GM18909 (cell line): ENCODE results near the gene SLC35B2.

Experiments used
- ATAC-seq: cut with Tn5 transposase; IDR thresholded peaks from one replicate; pipeline ENCODE4 v1.9.1; 2021; ENCODE audit warnings: mild to moderate bottlenecking; ENCODE audit not compliant: unreplicated experiment, poor library complexity

Gene SLC35B2

DNA sequence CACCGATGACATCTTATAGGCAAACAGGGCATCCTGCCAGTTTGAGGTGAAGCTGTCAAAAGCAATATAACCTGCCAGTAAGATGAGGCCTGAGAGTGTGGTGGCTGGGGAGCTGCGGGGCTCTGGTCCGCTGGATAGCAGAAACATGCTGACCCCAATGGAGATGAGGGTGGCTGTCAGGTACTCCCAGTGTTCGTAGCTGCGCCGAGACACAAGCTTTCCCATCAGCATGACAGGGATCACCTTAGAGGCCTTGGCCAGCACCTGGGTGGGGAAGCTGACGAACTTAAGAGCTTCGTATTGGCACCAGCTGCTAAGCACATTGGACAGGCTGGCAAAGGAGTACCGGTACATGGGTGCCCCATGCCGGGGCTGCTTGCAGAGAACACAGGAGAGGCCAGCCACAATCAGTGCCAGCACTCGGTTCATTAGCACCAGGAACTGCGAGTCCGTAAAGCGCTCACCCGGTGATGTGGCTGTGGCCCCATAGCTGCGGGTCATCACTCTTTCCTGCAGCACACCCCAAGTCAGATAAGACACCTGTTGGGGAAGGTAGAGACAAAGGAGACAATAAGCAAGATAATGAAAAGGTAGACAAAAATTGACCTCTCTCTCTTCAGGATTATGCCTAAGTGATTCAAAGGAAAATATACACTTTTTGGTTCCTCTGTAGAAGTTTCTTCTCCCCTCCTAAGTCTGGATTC lies 2.1 kb downstream of the SLC35B2 start:
- ATAC-seq: no peak

DNA sequence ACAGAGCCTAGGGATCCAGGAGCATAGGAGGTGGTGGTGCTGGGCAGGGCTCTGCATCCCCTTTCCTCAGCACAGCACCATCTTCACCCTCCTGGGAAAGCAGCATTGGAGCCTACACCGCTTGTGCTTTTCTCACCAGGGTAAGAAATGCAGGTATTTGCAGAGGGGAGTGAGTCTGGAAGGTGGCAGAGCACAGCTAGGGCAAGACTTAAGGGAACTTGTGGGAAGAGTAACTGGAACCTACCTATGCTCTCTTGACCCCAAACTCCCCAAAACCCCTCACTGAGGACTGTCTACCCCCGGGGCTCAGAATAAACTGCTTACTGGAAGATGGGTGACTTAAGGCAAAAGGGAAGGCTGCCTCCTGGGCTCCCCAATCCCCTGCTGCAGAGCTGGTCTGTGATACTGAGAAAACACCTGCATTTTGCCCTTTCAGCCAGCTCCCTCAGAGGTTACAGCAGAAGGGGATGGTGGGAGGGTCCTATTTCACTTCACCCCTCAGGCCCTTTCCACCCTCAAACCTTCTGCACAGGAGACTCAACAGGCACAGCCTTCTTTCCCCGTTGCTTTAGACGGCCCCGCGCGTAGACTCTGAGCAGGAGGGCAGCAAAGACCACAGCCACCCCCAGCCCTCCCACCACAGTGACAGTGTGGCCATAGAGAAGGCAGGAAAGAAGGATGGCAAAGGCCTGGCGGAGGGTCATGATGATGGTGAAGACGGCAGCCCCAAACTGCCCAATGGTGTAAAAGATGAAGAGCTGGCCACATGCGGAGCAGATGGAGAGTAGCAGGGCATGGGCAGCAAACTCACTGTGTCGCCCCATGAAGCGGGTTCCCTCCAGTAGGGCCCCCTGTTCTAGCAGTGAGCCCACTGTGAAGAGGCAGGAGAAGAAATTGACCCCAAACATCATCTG lies 2.9 kb downstream of the SLC35B2 start:
- ATAC-seq: no peak

DNA sequence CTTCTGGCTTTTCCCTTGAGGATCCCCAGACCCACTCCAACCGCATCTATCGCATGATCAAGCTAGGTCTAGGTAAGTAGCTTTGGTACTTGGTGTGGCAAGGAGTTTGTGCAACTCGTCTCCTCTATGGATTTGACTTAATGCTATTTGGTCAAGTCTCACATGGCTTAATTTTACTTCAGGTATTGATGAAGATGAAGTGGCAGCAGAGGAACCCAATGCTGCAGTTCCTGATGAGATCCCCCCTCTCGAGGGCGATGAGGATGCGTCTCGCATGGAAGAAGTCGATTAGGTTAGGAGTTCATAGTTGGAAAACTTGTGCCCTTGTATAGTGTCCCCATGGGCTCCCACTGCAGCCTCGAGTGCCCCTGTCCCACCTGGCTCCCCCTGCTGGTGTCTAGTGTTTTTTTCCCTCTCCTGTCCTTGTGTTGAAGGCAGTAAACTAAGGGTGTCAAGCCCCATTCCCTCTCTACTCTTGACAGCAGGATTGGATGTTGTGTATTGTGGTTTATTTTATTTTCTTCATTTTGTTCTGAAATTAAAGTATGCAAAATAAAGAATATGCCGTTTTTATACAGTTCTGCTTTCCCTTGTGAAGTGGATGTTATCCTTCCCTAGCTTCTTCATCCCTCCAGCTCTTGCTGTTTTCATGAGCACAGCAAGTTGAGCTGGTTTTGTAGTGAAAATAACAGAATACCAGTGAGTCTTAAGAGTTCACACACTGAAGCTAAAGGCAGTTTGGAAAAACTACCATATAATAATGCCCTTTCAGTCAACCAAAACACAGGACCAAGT lies 3.8 kb downstream of the SLC35B2 start:
- ATAC-seq: no peak

DNA sequence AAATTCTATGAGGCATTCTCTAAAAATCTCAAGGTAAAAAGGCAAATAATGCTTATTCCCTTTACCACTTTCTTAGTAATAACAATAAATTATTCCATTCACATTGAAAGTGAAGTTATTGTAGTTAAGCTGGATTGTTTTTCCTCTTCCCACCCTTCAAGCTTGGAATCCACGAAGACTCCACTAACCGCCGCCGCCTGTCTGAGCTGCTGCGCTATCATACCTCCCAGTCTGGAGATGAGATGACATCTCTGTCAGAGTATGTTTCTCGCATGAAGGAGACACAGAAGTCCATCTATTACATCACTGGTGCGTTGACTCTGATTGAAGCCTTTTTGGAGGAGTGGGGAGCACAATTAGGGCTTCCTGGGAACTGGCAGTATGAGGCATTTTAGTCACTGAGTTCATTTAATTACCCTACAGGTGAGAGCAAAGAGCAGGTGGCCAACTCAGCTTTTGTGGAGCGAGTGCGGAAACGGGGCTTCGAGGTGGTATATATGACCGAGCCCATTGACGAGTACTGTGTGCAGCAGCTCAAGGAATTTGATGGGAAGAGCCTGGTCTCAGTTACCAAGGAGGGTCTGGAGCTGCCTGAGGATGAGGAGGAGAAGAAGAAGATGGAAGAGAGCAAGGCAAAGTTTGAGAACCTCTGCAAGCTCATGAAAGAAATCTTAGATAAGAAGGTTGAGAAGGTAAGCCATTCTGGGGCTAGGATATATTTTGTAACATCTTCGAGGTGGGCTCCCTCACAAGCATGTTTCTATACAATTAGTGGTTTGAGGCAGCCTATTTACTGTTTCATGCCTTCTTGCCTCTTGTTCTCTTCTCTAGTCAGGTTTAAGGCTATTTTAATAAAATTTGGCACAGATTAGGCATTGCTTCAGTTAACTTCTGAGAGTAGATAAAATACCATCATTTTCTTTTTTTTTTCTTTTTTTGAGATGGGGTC lies 5.5 kb downstream of the SLC35B2 start:
- no peak for ATAC-seq

DNA sequence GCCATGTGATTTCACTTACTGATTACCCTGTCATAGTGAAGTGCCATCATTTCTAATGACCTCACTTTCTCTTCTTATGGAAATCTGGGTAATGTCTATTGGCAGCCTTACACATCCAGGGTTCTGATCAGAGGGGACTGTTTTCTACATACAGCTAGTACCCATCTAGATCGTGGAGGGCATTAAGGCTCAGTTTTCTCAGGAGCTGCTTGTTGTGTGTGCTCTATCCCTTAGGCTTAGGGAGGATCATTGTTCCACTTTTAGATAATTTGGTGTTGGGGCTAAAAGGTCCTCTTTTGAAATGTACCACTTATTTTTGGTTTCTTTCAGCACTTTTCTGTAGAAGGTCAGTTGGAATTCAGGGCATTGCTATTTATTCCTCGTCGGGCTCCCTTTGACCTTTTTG lies 6.6 kb downstream of the SLC35B2 start:
- no peak for ATAC-seq

DNA sequence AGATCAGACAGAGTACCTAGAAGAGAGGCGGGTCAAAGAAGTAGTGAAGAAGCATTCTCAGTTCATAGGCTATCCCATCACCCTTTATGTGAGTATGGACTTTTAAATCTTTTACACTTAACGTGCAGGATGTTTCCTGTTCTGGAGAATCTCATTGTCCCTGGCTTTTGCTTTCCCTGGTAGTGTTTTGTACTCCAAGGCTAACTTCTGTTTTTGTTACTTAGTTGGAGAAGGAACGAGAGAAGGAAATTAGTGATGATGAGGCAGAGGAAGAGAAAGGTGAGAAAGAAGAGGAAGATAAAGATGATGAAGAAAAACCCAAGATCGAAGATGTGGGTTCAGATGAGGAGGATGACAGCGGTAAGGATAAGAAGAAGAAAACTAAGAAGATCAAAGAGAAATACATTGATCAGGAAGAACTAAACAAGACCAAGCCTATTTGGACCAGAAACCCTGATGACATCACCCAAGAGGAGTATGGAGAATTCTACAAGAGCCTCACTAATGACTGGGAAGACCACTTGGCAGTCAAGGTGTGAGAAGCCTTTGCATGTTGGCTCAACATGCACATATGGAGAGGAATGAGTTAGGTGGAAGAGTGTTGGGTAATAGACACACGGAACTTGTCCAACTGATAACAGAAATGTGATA lies 7.1 kb downstream of the SLC35B2 start:
- no peak for ATAC-seq

DNA sequence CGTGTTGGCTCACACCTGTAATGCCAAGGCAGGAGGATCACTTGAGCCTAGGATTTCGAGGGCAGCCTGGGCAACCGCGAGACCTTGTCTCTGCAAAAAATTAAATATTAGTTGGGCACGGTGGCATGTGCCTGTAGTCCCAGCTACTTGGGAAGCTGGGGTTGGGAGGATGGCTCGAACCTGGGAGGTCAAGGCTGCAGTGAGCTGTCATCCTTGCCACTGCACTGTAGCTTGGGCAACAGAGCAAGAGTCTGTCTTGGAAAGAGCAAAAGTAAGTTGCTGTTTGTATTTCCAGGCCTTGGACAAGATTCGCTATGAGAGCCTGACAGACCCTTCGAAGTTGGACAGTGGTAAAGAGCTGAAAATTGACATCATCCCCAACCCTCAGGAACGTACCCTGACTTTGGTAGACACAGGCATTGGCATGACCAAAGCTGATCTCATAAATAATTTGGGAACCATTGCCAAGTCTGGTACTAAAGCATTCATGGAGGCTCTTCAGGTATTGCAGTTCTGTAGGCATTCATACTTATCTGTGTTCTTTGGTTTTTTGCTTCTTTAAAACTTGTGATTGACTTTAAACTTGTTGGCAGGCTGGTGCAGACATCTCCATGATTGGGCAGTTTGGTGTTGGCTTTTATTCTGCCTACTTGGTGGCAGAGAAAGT lies 8.1 kb downstream of the SLC35B2 start:
- ATAC-seq: no peak

DNA sequence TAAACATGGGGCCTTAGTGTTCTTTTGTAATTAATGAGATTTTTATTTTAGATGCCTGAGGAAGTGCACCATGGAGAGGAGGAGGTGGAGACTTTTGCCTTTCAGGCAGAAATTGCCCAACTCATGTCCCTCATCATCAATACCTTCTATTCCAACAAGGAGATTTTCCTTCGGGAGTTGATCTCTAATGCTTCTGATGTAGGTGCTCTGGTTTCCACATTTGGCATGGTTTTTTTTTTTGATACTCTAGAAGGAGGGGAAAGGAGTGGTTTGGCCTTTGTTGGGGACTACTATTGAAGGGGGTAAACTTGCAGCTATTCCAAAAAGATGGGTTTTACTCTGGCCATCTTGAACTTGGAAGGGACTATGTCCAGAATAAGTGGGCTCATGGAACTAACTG lies 8.7 kb downstream of the SLC35B2 start:
- ATAC-seq: no peak

DNA sequence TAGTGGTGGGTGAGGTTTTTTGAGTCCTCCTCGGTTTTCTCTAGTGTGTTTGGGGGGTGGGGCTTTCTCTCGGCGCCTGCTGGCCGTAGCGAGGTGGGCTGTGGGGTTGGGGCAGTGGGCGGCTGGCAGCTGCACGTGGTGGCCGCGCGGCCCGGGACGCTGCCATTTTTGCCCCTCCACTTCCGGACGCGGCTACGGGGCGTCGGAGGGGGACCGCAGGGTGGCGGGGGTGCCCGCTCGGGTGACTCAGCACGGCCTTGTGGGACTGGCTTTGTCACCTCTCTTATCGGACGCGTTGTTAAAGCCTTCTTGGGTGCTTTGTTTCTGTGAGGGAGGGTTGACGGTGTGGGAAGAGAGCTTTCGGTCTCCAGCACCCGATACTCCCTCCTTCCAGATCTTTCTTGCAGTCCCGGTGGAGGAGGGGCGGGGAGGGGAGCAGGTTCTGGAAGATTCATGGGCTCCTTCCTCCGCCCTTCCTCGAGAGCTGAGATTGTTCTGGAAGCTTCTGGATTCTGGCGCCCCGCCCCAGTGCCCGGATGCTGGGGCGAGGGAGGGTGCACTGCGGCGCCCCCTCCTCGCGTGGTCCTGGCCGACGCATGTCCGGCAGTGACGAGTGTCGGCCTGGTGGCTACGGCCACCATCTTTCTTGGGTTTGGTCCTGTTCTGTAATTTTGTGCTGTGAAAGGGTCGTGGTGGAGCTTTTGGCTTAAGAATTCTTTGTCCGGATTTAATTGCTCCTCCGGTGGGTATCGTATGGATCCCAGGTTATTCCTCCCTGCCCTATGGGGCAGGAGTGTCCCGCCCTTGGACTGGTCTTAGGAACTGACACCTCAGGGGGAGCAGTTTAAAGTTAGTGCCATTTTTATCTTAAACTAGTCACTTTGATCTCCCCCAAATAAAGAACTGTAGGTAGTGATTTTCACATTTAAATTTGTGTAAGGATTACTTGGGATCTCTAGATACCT lies 9.7 kb downstream of the SLC35B2 start:
- ATAC-seq: peak; percentile 39

DNA sequence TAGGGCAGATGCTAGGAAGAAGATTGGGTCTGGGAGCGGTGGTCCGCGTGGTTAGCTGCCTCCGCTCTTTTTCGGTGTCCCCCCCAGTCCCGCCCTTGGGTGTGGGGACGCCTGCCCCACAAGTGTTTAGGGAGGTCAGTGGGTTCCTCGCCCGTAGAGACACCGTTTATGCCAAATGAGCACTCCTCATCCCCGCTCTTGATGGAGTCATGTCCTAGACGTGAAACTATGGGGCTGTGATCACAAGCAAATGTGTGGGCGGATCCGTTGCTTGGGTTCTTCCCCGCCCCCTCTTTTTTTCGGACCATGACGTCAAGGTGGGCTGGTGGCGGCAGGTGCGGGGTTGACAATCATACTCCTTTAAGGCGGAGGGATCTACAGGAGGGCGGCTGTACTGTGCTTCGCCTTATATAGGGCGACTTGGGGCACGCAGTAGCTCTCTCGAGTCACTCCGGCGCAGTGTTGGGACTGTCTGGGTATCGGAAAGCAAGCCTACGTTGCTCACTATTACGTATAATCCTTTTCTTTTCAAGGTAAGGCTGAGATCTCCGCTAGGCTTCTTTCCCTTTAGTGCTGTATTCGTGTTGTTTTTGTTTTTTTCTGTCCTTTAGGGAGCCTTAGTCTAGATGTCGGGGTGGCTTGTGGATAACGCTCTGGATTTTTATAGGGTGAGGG lies 10.5 kb downstream of the SLC35B2 start, which contains the start of gene HSP90AB1:
Gene HSP90AB1 (plus strand): TSS at position 439 of the 675 bp plus-strand sequence. CDS start 1,529 bp downstream, outside the sequence.
- peak; percentile 70 for ATAC-seq

DNA sequence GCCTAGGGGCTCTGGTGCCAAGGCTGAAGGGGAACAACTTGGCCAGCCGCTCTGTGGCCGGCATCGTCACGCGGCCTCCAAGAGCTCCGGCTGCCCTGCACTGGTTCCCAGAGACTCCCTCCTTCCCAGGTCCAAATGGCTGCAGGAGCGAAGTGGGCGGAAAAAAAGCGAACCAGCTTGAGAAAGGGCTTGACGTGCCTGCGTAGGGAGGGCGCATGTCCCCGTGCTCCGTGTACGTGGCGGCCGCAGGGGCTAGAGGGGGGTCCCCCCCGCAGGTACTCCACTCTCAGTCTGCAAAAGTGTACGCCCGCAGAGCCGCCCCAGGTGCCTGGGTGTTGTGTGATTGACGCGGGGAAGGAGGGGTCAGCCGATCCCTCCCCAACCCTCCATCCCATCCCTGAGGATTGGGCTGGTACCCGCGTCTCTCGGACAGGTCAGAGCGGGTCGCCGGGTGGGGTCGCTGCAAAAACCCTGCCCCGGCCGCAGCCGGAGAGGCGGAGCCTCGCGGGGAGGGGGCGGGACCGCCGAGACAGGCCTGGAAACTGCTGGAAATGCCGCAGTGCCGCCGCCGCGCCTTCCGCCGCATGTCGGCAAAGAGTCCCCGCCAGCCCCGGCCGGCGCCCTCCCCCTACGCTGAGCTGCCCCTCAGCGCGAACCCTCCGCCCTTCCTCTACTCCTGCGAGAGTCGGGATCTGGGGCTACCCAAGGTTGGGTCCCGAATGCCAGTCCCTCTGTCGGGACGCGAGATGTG lies 11.2 kb downstream of the SLC35B2 start:
- peak; percentile 58 for ATAC-seq

DNA sequence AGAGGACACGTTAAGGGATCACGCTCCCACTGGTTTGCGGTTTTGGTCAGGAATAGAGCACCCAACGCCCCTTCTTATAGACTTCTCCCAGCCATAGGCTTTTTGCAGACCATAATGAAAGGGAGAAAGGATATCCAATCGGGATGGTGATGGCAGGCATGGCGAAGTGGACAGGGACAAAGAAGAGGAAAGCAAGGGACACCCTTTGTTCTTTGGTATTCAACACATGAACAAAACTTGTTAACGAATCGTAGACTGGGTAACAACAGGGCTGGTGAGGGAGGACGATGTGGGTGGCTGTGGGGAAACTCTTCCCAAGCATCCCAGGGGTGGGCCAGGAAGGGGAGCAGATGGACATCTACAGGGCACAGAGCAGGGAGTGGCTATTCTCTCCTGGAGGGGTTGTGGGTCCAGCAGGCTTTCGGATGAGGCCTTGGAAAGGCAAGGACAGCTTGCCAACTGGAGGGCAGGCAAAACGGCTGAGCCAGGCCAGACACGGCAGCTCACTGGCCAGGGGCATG lies 11.9 kb downstream of the SLC35B2 start:
- ATAC-seq: no peak

DNA sequence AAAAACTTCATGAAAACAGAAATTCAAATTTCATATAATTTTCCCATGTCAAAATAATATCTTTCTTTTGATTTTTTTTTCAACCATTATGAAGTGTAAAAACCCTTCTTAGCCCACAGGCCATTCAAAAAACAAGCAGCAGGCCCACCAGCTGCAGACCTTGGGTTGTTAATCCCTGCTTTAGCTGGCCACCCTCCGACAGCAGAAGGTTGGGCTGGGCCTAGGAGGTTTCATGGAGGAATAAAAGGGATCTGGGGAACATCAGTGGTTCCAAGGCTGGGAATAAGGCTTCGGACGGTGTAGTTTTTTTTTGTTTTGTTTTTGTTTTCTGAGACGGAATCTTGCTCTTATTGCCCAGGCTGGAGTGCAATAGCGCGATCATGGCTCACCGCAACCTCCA lies 14.0 kb downstream of the SLC35B2 start:
- no peak for ATAC-seq

DNA sequence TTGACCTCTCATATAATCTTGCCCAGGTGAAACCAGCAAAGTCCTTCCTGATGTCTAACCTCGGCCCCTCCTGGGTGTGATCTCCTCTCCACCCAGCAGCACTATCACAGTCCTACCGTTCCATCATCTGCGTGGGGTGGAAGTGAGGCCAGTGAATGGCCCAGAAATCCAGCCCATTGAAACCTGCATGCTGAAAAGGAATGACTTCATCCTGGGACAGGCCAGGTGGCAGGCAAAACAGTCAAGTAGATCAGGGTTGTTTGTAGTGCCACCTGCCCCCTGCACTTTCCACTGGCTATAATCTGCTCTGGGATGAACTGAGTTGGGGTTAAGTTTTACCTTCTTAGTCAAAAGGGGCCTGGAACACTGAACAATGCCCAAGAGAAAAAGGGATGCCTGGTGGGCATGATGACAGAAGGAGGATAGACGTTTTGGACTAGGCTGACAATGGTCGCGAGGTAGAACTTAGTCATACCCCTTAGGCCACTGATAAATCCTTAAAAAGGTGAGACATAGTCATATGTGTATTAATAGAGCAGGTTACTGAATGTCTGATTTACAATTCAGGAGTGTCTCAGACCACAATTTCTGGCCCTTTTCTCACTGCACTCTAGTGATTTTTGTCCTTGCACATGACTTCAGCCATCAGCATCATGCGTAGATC lies 18.5 kb downstream of the SLC35B2 start:
- no peak for ATAC-seq

DNA sequence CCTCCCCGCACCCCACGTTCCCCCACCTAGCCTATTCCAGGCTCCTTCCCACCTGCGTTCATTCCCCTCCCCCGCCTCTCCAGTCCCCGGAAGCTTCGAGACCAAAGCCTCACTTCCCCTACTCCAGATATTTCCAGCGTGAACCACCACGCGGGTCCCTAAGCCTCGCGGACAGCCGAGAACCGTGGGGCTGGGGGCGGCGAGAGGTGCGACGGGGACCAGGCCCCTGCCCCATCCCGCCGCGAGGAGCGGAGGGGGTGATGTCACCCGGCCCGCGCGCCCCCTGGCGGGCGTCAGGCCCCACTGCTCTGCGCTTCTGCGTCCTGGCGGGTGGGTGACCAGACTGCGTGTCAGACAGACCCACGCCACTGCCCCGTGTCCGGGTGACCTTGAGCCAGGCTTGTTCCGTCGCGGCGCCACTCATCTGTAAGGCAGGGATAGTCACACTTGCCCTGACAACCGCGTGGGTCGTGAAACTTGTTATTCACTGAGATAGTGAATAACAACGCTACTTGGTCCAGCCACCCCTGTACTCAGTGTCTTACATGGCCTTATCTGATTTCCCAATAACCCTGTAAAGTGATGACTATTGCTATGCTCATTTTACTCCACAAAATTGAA lies 19.4 kb downstream of the SLC35B2 start:
- peak; percentile 82 for ATAC-seq
